NCI-H1105 treated with DMSO at 0.1 percent for 48 hours (cell line): ENCODE results near the gene BHLHE23.
"Not testable (repeated sequence)": the region's sequence is repeated elsewhere in the genome, so short reads cannot be mapped to it uniquely, and the experiment has no call there.

Source experiments
- DNase-seq: peaks from one replicate; lab custom pipeline; 2025; lab: John Stamatoyannopoulos, UW

Gene BHLHE23

DNA sequence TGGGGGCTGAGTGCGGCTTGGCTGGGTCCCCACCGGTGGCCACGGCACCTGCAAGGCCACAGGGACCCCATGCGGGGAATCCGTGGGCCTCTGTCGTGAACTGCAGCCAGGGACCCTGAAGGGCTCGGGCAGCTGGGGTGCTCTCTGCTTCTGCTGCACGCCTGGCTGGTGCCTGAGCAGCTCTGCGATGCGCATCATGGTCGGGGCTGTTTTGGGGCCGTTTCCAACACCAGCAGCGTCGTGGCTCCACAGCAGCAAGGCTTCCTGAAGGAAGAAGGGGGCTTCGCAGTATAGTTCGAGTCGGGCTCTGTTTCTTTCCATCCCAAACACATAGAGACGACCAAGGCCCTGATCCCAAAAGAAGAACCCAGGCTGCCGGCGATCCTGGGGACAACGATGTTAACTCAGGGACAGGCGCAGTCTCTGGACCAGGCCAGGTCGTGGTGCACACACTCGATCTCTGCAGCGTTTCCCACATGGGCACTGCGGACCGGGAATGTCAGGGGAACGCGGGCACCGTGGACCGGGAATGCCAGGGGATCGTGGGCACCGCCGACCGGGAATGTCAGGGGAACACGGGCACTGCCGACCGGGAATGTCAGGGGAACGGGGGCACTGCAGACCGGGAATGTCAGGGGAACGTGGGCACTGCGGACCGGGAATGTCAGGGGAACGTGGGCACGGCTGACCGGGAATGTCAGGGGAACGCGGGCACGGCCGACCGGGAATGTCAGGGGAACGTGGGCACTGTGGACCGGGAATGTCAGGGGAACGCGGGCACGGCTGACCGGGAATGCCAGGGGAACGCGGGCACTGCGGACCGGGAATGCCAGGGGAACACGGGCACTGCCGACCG lies 36.8 kb upstream of the BHLHE23 start:
- DNase-seq: no peak

DNA sequence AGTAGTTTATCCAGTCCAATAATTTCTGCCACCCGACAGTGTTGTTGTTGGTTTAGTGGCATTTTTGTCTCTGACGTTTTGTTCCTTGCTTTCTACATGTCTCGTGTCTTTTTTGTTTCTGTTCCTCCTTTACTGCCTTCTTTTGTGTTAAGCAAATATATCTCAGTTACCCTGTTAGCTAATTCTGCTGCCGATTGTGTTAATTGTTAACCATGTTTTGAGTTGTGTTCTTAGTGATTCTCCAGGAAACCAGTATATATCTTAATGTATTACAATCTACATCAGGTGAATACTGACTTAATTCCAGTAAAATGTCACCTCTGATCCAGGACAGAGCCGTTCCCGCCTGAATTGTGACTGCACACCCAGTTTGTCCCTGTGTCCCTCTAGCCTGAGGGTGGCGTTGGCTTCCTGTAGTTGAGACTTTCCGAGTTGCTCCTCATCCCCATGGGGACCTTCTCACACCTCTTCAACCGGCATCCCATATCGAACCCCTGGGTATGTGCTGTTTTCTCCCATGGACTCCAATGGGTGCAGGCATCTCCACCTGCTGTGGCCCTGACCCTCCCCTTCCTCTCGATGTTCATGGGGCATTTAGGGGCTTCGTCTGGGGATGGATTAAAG lies 35.8 kb upstream of the BHLHE23 start:
- DNase-seq: no peak

DNA sequence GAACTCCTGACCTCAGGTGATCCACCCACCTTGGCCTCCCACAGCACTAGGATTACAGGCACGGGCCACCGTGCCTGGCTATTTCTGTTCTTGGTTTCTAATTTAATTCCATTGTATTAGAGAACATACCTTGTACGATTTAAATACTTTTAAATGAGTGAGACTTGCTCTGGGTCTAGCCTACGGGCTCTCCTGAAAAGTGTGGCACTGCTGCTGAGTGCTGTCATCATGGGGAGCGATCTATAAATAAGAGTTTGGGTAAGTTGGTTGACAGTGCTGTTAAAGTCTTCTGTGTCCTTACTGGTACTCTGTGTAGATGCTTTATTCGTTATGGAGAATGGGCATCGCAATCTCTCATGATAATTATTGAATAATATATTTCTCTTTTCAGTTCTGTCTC lies 35.0 kb upstream of the BHLHE23 start:
- no peak for DNase-seq

DNA sequence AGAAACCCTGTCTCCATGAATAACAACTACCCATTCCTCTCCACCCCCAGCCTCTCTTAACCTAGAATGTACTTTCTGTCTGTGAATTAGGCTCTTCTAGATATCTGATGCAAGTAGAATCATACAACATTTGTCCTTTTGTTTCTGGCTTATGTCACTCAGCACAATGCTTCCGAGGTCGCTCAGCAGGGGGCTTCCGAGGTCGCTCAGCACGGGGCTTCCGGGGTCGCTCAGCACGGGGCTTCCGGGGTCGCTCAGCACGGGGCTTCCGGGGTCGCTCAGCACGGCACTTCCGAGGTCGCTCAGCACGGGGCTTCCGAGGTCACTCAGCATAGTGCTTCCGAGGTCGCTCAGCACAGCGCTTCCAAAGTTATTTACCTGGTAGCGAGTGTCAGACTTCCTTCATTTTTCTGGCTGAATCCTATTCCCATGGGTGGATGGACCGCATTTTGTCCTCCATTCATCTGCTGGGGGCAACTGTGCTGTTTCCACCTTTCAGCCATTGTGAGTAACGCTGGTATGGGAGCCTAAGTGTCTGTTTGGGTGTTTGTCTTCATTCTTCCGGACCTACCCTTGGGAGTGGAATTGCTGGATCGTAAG lies 31.0 kb upstream of the BHLHE23 start:
- no peak for DNase-seq

DNA sequence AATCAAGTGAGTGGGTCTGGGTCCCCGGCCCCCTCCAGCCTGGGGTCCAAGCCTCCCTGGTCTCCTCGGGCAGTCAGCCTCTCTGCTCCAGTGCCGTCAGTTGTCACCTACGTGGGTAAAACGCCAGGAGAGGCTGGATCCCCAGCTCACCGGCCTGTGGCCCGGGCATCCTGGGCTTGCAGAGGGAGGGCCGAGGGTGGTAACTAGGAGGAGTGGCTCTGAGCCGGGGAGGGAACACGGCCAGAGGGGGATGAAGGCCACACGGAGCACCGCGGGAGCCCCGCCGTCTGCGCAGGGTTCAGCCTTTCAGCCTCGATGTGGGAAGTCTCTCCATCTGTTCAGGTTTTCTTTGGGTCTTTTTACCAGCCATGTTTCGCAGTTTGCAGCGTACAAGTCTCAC lies 29.5 kb upstream of the BHLHE23 start:
- no peak for DNase-seq

DNA sequence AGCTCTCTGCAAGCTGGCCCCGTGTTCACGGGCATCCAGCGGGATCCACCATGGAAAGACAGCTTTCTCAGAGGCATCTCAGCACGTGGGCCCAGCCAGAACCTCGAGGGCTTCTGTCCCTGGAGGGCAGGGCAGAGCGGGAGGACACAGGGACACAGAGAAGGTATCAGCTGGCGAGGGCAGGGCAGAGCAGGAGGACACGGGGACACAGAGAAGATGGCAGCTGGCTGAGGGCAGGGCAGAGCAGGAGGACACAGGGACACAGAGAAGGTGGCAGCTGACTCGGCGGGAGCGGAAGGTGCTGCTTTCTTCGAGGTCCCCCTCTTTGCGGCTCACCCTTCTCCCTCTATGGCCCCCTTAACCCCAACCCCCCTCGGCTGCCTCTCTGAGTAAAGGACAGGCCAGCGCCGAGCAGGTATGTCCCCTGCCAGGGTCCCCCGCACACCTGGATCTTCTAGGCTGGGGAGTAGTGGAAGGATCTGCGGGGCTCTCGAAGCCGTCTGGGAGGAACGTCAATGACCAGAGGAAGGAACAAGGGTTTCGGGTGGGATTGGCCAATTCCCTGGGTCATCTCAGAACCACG lies 28.9 kb upstream of the BHLHE23 start:
- no peak for DNase-seq

DNA sequence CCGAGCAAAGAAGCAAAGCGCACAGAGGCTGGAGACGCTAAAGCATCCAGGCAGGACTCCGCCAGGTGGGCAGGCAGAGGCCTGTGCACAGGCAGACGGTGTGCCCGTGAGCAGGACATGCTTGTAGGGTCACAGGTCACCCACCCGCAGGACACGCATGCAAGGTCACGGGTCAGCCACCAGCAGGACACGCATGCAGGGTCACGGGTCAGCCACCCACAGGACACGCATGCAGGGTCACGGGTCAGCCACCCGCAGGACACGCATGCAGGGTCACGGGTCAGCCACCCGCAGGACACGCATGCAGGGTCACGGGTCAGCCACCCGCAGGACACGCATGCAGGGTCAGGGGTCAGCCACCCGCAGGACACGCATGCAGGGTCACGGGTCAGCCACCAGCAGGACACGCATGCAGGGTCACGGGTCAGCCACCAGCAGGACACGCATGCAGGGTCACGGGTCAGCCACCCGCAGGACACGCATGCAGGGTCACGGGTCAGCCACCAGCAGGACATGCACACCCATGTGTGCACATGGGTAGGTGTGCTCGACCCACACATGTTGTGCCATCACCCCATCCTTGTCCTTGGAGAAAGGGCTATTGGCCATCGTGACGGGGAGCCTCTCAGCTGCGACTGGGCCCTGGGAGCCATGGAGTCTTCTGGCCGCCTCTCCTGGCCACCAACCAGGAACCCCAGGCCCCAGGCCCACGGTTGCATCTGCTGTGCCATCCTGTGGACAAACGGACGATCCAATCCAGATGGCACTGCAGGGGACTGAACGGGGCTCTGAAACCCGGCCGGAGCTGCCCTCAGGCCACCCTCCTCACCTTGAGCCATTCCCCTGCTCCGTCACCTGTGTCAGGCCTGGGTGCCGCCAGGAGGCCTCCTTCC lies 28.2 kb upstream of the BHLHE23 start:
- not testable (repeated sequence) for DNase-seq

DNA sequence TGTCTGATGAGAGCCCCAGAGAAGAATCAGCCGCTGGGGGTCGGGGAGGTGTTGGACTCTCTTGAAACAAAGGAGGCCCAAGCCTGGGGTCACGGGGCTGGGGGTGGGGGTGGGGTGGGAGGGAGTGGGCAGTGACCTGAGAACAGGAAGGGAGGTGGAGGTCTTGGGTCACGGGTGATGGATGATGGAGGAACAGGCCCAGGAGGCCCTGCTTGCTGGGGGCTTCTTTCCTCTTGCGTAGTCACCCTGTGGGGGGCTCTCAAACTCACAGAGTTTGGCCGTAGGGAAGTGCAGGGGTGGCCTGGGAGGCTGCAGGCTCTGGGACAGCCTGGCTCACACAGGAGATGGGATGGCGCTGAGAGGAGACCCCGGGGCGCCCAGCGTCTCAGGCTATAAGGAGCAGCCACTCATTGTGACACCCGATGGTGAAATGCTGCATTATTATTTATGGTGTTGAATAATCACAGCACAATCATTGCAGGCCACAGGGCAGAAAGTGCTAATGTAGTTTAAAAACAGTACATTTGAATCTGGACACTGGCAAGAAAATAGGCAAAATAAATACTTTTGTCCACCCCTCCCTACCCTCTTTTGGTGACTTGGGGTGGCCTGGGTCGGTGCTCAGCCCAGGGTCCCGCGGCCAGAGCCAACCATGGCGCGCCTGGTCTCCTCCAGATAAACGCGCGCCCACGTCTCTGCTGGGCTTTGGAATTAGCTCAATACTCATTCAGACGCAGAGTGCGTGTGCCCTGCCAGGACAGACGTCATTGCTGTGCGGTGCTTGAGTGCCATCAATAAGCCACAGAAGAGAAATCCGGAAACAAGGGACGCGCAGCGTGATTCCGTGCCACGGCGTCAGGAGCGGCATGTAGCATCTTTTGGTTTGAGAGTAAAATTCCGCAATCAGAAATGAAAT lies 27.3 kb upstream of the BHLHE23 start:
- no peak for DNase-seq

DNA sequence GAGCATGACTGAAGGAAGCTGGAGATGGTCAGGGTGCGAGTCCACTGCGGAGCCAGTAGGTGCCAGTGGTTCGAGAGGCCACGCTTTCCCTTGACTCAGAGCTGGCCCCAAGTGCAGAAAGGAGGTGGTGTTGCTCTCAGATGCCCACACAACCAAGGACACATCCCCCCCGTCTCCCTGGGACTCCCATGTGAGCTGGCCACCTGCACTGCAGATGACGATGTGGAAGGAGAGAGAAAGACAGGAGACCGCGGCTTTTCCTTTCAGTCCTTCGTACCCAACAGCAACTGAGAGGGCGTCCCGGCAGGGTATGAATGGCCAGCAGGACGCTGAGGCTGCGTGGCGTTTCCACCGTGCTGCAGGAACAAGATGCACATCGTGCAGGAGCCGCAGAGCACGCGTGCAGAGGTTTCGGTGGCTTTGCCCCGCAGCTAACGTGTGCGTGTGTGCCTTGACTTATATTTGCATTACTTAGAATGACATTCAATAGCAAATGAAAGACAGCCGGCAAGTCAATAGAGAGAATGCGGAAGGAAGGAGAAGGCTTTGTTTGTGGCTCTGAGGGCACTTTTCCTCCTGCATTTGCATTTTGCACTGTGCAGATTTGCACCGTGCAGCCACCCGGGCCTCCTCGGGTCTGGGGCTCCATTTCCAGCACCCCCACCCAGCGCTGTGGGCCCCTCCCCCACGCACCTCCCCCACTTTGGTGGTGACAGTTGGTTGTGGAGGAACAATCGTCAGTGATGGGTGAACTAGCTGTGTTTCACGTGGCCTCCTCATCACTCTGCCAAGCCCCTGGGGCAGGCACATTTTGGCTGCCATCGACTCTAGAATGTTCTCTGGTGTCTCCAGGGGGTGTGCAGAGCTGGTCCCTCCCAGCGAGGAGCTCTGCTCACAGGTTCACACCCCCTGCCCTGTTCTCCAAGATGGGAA lies 26.4 kb upstream of the BHLHE23 start:
- DNase-seq: no peak

DNA sequence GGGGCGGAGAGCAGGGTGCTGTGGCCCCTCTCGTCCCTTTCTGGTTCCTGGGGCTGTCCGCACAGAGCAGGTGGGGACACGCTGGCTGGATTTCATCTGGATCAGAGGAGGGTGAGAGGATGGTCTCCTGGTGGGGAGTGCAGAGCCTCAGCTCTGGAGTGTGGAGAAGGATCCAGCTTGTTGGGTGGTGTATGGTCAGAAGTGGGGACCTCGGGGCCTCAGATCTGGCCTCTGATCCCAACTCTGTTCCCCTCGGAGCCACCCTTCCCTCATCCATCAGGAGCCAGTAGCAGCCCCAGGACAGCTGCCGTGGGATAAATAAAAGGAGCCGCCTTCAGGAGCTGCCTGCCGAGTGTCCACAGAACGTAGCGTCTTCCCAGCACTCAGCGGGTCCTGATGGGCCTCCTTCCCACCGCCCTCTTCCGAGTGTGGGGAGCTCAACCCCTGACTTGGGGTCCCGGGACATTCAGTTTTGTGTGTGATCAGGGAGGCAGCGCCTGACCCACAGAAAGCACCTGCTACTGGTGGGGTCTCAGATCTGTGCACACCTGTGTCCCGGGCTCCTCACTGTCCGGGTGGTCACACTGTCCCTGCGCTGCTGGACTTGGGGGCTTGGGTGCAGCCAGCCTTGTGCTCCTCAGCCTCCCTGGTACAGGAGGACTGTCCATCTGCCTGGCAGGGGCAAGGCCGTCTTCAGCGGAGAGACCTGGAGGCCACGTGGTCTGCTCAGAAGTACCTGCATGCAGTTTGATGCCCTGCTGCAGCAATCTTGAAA lies 25.4 kb upstream of the BHLHE23 start:
- DNase-seq: no peak

DNA sequence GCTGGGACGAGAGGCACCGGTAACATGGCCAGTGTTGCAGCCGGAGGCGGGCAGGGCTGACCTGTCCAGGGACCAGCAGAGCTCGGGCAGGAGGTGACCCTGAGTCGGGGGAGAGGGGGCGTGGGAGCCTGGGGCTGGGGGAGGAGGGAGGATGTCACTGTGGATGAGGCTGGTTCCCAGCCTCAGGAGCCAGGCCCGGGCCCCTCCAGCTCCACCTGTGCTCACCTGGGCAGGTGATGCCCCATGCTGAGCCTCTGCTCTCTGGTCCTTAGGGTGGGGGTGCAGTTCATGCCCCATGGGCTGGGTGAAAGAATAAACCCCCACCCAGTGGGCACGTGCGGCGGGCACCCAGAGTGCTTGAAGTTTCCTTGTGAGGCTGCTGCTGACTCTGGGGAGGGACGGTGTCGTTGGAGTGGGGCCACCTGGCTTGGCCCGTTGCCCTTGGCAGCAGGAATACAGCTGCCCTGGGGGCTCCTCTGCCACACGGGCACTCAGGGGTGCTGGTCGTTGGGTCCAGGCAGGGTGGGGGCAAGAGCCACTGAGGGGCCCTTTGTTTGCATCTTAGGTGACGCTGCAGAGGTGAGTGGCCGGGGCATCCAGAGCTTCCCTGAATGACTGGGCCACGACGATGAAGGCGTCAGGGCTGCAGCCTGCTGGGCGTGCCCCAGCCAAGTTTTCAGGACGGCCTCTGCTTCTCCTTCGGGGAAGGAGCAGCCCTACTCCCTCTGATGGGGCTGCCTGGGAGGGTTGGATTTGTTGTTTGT lies 24.7 kb upstream of the BHLHE23 start:
- no peak for DNase-seq

DNA sequence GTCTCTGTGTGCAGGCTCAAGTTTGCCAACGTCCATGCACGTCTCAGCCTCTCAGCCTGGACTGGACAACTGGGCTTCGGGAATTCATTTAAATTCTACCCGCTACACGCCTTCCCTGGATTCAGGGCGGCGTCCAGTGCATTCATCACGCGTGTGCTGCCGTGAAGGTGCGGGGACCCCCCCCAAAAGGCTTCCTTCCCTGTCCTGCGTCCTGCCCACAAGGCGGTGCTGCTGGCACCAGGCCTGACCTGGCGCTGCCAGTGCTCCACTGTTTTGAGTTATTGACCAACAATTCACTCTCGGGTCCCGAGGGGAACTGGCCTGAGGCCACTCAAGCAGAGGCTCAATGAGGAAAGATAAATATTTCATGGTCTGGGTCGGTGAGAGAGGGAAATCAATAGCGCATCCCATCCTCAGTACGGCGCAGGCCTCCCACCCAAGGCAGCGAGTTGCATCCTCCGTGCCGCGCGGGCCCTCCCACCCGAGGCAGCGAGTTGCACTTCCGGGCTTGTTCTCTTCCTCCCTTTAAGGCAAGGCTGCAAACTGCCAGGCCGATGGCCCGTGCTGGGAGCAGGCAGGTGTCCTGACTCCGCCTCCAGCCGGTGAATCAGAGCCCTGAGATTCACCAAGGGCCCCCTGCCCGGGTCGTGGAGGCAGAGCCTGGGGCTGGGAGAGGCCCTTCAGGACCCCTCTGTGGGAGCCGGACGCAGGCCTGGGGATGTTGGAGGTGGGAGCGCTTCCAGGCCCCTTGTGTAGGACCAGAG lies 22.8 kb upstream of the BHLHE23 start:
- DNase-seq: no peak

DNA sequence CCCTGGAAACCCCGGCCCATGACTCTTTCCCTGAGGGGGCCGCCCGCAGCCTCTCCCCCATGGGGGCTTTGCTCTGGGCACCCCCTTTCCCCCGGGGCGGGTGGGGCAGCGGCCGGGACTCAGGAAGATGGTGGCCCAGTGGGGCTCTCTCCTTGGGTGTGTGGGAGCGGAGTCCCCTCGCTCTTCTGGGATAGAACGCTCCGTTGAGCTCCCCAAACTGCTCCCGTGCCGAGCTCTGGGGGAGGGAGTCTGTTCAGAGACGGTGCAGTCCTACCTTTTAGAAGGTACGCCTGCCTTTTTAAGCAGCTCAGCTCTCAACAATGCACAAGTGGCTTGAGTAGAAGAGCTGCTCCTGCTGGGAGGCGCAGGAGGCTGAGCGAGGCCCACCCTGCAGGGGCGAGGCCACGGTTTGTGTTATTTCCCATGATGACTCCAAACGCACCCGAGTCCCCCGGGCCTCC lies 21.7 kb upstream of the BHLHE23 start:
- no peak for DNase-seq

DNA sequence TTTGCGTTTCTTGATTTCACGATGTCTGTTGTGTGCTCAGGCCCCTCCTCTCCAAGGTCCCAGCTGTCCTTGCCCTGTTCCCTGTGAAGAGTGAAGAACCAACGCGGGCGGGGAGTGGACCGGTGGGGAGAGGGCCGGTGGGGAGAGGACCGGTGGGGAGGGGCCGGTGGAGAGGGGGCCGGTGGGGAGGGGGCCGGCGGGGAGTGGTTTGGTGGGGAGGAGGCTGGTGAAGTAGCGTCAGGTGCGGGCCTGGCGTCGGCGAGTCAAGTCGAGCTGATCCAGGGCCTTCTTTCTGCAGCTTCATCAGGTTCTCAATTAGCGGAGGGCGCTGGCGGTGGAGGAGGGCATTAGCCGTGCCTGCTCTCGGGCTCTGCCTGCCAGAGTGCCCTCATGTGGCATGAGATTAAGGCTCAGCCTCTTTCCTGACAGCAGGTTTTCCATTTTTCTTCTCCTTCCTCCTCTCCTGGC lies 21.2 kb upstream of the BHLHE23 start:
- peak; percentile 37 for DNase-seq

DNA sequence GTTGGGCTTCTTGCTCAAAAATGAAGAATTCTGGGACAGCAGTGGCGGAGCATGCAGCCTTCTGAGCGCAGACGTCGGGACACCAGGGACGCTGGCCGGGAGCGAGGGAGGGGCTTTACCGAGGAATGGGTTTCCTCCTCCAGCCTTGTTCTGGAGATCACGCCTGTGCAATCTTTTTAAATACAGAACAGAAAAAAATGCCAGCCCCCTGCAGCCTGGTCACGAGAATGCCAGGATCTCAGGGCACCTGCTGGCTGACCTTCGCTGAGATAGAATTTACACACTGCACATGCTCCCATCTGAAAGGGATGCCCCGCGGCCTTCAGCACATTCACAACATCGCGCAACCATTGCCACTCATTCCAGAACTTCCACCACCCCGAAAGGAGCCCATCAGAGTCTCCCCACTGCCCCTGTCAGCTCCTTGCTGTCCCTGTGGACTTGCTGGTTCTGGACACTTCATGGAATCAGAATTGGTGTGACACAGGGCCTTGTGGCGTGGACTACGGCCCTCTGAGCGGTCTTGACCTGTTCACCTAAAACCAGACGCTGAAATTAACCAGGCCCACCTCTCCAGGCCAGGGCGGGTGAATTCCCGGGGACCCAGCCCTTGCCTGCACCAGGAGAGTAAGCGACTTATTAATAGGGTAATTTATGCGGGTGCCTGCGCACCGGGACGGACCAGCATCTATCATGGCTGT lies 20.6 kb upstream of the BHLHE23 start:
- DNase-seq: no peak

DNA sequence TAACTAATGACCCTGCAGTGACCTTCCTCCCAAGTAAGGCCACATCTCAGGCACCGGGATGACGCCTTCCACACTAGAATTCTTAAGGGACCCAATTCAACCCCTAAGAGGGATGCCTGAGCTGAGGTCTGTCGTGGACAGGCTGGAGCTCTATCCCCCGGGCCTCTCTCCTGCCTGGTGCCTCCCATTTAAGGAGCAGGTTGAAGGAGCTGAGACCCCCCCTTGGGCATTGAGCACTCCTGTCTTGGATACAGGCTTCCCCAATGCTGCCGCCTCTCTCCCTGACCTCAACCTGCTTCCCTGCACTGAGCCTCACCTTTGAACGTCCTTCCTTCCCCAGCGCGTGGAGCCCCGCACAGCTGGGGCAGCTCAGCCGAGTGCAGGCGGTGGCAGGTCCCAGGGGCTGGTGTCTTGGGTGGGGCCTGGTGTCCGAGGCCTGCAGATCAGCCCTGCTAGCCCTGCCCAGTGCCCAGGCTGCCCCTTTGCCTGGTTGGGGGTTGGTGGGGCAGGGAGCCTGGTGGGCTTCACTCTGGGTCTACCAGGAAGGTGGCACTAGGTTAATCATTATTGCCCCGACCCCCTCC lies 19.9 kb upstream of the BHLHE23 start:
- no peak for DNase-seq
